Testis (tissue), 3 donors: ENCODE results near the gene KLHL15. TPM values are rescaled to one million over a fixed set of nuclear protein-coding genes. Genes with fewer than 3 reads are reported as not detected.
A peak's percentile ranks its signal among the peaks of the same experiment; 100 is the strongest.

ENCODE experiments used
- DNase-seq: peaks from one replicate; pipeline ENCODE4 v3.0.0-alpha.2; 2019
- H3K27ac ChIP-seq, 2 donors: fragments of 200-600 bp; sonication (generic); one replicate each; pipeline ENCODE4 v1.5.1; 2019
- H3K27me3 ChIP-seq: fragments of 200-600 bp; sonication (generic); one replicate; pipeline ENCODE4 v1.5.1; 2019
- H3K36me3 ChIP-seq: fragments of 200-600 bp; sonication (generic); one replicate; pipeline ENCODE4 v1.5.1; 2017; ENCODE audit warnings: low read depth; ENCODE audit errors: missing control alignments
- H3K4me1 ChIP-seq: fragments of 200-600 bp; sonication (generic); one replicate; pipeline ENCODE4 v1.5.1; 2019
- H3K4me3 ChIP-seq, 2 donors: fragments of 200-600 bp; sonication (generic); one replicate each; pipeline ENCODE4 v1.5.1; 2017 to 2019
- H3K9me3 ChIP-seq: fragments of 200-600 bp; sonication (generic); one replicate; pipeline ENCODE4 v1.5.1; 2017
- CTCF ChIP-seq, 3 experiments: fragments of 450-650 bp in 2 of 3; fragments of 200-600 bp in 1 of 3; sonication (generic) in 1 of 3; IDR thresholded peaks; one replicate each; pipeline ENCODE4 v1.5.1; 2016 to 2019; ENCODE audit warnings: antibody characterized with exemption in 3 of 3, mild to moderate bottlenecking in 2 of 3, moderate library complexity in 1 of 3
- POLR2A ChIP-seq: fragments of 450-650 bp; IDR thresholded peaks from one replicate; pipeline ENCODE4 v1.6.1; 2017; ENCODE audit warnings: antibody characterized with exemption, mild to moderate bottlenecking, moderate library complexity
- WGBS, 2 donors: methylation state at CpG; one replicate each; pipeline ENCODE4 v1.1.5; 2018; 5-methylcytosine and 5-hydroxymethylcytosine counted together
- intact Hi-C: fragments of 100-400 bp; cut with DNase I; formaldehyde crosslinking; loops from one replicate; pipeline ENCODE4 v1.15.1; 2023; ENCODE audit warnings: low total_unique reads
- polyA plus RNA-seq: library from polyadenylated mRNA; stranded (reverse); fragments of 350-450 nt; fragmentation: Illumina TruSeq; extraction: RNeasy Lipid Tissue Mini Kit (QIAGEN cat#74804); gene quantifications from one replicate; pipeline ENCODE4 v1.2.3, GENCODE V29; 2014; ENCODE audit warnings: low read depth, low replicate concordance; ENCODE audit not compliant: insufficient read depth
- total RNA-seq, 2 donors: library from RNA; depleted of rRNA; stranded (reverse); fragments of >200 nt; gene quantifications; one replicate each; pipeline ENCODE4 v1.2.3, GENCODE V29; 2016

Gene KLHL15
- total and polyA plus RNA-seq, 3 donors from 2014 or later: 31.5 to 83.4 (median 82.4) TPM

GRCh38 chrX:24030597-24030996 is 3.6 kb upstream of the KLHL15 start:
- 39 to 65% methylated on average over 5 of the region's 5 CpGs for WGBS, 2 donors
- H3K27ac ChIP-seq: no peak overlapping the region
- H3K27me3 ChIP-seq: no peaks in the 10 kb centered on the region
- DNase-seq: peak; percentile 69
- H3K4me1 ChIP-seq: no peaks in the 10 kb centered on the region
- TF ChIP-seq POLR2A (no peak), CTCF (IDR thresholded peaks at IDR 0.05) (no peak)
- intact Hi-C loops: no loop called here
- H3K4me3 ChIP-seq: no peak overlapping the region
- H3K9me3 ChIP-seq: no peaks in the 10 kb centered on the region
- H3K36me3 ChIP-seq: no peaks in the 10 kb centered on the region

- no peaks in the 10 kb centered on the region for H3K36me3 ChIP-seq
- H3K4me1 ChIP-seq: no peaks in the 10 kb centered on the region
- H3K9me3 ChIP-seq: no peaks in the 10 kb centered on the region
- intact Hi-C loops: no loop called here
- no peaks in the 10 kb centered on the region for H3K27me3 ChIP-seq
- no peak for DNase-seq
- no peak overlapping the region for H3K27ac ChIP-seq
- no peak overlapping the region for H3K4me3 ChIP-seq
- no peak for TF ChIP-seq POLR2A
- no peak for TF ChIP-seq CTCF (IDR thresholded peaks at IDR 0.05)
- WGBS, 2 donors: 39 to 72% methylated on average over 6 of the region's 6 CpGs
Measured at GRCh38 chrX:24027985-24028384, 999 bp upstream of the KLHL15 start.

GRCh38 chrX:24026432-24026831 is 554 bp downstream of the KLHL15 start:
- DNase-seq: no peak
- Histone ChIP-seq H3K9me3 (no peaks in the 10 kb centered on the region), H3K36me3 (no peaks in the 10 kb centered on the region), H3K4me1 (no peaks in the 10 kb centered on the region), H3K4me3 (peak overlapping the region; percentile 67 to 85), H3K27me3 (no peaks in the 10 kb centered on the region), H3K27ac (peak overlapping the region; percentile 77 to 93)
- no peak for TF ChIP-seq POLR2A
- intact Hi-C loops: no loop called here
- 1 to 4% methylated on average over 13 of the region's 13 CpGs for WGBS, 2 donors

- no peak for DNase-seq
- intact Hi-C loops: no loop called here
- WGBS, 2 donors: 0 to 1% methylated on average over 11 to 20 of the region's 46 CpGs
Measured at GRCh38 chrX:24025741-24026403, 1.1 kb downstream of the KLHL15 start.

More at GRCh38 chrX:24025741-24026403, 1.1 kb downstream of the KLHL15 start:
- TF ChIP-seq CTCF (IDR thresholded peaks at IDR 0.05) (no peak), POLR2A (no peak)
- Histone ChIP-seq H3K27ac (peak overlapping the region; percentile 77 to 93), H3K9me3 (no peaks in the 10 kb centered on the region), H3K4me3 (peak overlapping the region; percentile 67 to 85), H3K27me3 (no peaks in the 10 kb centered on the region), H3K36me3 (no peaks in the 10 kb centered on the region), H3K4me1 (no peaks in the 10 kb centered on the region)
